Mesothelial cell of epicardium (in vitro differentiated cells): Measurements from ENCODE around the gene TRIP13. TPM values are rescaled to one million over a fixed set of nuclear protein-coding genes. Genes with fewer than 3 reads are reported as not detected.
"Not testable (repeated sequence)": the region's sequence is repeated elsewhere in the genome, so short reads cannot be mapped to it uniquely, and the experiment has no call there.

ENCODE experiments used
- DNase-seq, 2 experiments: peaks; one replicate each; pipeline ENCODE4 v3.0.0; 2021; ENCODE audit warnings: low spot score in 2 of 2; ENCODE audit not compliant: unreplicated experiment in 2 of 2
- H3K27ac Mint-ChIP-seq: 2 replicates; pipeline ENCODE4 v1.8.0; 2021; ENCODE audit warnings: mixed read lengths
- H3K27me3 Mint-ChIP-seq: 2 replicates; pipeline ENCODE4 v1.8.0; 2021; ENCODE audit warnings: low read depth, mixed read lengths
- H3K36me3 Mint-ChIP-seq: 2 replicates; pipeline ENCODE4 v1.8.0; 2021; ENCODE audit warnings: mixed read lengths
- H3K4me1 Mint-ChIP-seq: 2 replicates; pipeline ENCODE4 v1.8.0; 2021; ENCODE audit warnings: mixed read lengths
- H3K4me3 Mint-ChIP-seq: 2 replicates; pipeline ENCODE4 v1.8.0; 2021; ENCODE audit warnings: mild to moderate bottlenecking, moderate library complexity, mixed read lengths
- H3K9me3 Mint-ChIP-seq: 2 replicates; pipeline ENCODE4 v1.8.0; 2021; ENCODE audit warnings: mixed read lengths
- total RNA-seq: library from RNA; stranded (reverse); gene quantifications from 3 replicates; pipeline ENCODE4 v1.2.1, GENCODE V29; 2021
- TF ChIP-seq, protein P1 (sequence below): fragments of 200-600 bp; sonication (generic); IDR thresholded peaks from one replicate; pipeline ENCODE4 v1.5.0; 2021; ENCODE audit warnings: antibody characterized with exemption; ENCODE audit not compliant: unreplicated experiment

Gene TRIP13
- total RNA-seq, 1 donor from 2014 or later: 9.9 TPM

- DNase-seq: no peak
- Mint-ChIP-seq H3K27me3 (peaks cover 12% of the 10 kb centered on the region), H3K4me1 (no peaks in the 10 kb centered on the region), H3K9me3 (no peaks in the 10 kb centered on the region), H3K4me3 (no peak overlapping the region), H3K36me3 (no peaks in the 10 kb centered on the region), H3K27ac (no peak overlapping the region)
- TF ChIP-seq, protein P1, sequence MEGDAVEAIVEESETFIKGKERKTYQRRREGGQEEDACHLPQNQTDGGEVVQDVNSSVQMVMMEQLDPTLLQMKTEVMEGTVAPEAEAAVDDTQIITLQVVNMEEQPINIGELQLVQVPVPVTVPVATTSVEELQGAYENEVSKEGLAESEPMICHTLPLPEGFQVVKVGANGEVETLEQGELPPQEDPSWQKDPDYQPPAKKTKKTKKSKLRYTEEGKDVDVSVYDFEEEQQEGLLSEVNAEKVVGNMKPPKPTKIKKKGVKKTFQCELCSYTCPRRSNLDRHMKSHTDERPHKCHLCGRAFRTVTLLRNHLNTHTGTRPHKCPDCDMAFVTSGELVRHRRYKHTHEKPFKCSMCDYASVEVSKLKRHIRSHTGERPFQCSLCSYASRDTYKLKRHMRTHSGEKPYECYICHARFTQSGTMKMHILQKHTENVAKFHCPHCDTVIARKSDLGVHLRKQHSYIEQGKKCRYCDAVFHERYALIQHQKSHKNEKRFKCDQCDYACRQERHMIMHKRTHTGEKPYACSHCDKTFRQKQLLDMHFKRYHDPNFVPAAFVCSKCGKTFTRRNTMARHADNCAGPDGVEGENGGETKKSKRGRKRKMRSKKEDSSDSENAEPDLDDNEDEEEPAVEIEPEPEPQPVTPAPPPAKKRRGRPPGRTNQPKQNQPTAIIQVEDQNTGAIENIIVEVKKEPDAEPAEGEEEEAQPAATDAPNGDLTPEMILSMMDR: no peak
Observed at GRCh38 chr5:852431-853401, 40.0 kb upstream of the TRIP13 start.

GRCh38 chr5:853416-854090 is 39.1 kb upstream of the TRIP13 start:
- not testable (repeated sequence) for DNase-seq, H3K4me3 Mint-ChIP-seq, H3K27ac Mint-ChIP-seq

GRCh38 chr5:854217-854616 is 38.5 kb upstream of the TRIP13 start:
- Mint-ChIP-seq H3K27me3 (peaks cover 12% of the 10 kb centered on the region), H3K4me3 (no peak overlapping the region), H3K4me1 (no peaks in the 10 kb centered on the region), H3K36me3 (no peaks in the 10 kb centered on the region), H3K9me3 (no peaks in the 10 kb centered on the region), H3K27ac (no peak overlapping the region)
- no peak for DNase-seq
- TF ChIP-seq, protein P1: no peak

More at GRCh38 chr5:853416-854090, 39.1 kb upstream of the TRIP13 start:
- H3K9me3 Mint-ChIP-seq, H3K4me1 Mint-ChIP-seq, H3K36me3 Mint-ChIP-seq: not testable (repeated sequence)
- H3K27me3 Mint-ChIP-seq: peaks cover 12% of the 10 kb centered on the region

DNA sequence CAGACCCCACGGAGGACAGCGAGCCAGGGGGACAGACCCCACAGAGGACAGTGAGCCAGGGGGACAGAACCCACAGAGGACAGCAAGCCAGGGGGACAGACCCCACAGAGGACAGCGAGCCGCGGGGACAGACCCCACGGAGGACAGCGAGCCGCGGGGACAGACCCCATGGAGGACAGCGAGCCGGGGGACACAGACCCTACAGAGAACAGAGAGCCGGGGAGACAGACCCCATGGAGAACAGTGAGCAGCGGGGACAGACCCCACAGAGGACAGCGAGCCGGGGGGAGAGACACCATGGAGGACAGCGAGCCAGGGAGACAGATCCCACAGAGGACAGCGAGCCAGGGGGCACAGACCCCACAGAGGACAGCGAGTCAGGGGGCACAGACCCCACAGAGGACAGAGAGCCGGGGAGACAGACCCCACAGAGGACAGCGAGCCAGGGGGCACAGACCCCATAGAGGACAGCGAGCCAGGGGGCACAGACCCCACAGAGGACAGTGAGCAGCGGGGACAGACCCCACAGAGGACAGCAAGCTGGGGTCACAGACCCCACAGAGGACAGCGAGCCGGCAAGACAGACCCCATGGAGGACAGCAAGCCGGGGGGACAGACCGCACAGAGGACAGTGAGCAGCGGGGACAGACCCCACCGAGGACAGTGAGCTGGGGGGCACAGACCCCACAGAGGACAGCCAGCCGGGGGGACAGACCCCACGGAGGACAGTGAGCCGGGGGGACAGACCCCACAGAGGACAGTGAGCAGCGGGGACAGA is 37.5 kb upstream of the TRIP13 start:
- Mint-ChIP-seq H3K4me3 (no peak overlapping the region), H3K36me3 (no peaks in the 10 kb centered on the region), H3K27me3 (peaks cover 12% of the 10 kb centered on the region), H3K4me1 (no peaks in the 10 kb centered on the region), H3K9me3 (no peaks in the 10 kb centered on the region), H3K27ac (no peak overlapping the region)
- no peak for DNase-seq
- TF ChIP-seq, protein P1: no peak

DNA sequence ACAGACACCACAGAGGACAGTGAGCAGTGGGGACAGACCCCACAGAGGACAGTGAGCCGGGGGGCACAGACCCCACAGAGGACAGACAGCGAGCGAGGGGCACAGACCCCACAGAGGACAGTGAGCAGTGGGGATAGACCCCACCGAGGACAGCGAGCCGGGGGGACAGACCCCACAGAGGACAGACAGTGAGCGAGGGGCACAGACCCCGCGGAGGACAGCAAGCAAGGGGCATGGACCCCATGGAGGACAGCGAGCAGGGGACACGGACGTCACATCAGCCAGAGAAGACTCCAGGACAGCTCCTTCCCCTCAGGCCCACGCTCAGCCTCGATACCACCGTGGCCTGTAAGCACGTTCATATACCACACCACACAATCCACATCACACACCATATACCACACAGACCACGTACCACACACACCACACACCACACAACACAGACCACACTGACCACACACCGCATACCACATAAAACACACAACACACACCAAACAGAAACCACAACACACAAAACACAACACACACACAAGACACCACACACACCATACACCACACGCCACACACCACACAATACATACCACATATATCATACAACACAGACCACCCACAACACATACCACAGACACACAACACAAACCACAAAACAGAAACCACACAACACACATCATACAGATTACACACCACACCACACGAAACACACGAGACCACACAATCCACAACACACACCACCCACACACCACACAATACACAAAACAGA is 36.7 kb upstream of the TRIP13 start:
- H3K36me3 Mint-ChIP-seq: no peaks in the 10 kb centered on the region
- peaks cover 12% of the 10 kb centered on the region for H3K27me3 Mint-ChIP-seq
- H3K27ac Mint-ChIP-seq: no peak overlapping the region
- TF ChIP-seq, protein P1: no peak
- H3K4me1 Mint-ChIP-seq: no peaks in the 10 kb centered on the region
- DNase-seq: no peak
- no peak overlapping the region for H3K4me3 Mint-ChIP-seq
- H3K9me3 Mint-ChIP-seq: no peaks in the 10 kb centered on the region
